HG03280 (cell line): ENCODE data around the gene IL1RAPL1.
"Not testable (repeated sequence)": the region's sequence is repeated elsewhere in the genome, so short reads cannot be mapped to it uniquely, and the experiment has no call there.

Source experiments
- ATAC-seq: cut with Tn5 transposase; IDR thresholded peaks from one replicate; pipeline ENCODE4 v1.9.1; 2021; ENCODE audit warnings: mild to moderate bottlenecking, moderate library complexity; ENCODE audit not compliant: unreplicated experiment

The IL1RAPL1 gene

DNA sequence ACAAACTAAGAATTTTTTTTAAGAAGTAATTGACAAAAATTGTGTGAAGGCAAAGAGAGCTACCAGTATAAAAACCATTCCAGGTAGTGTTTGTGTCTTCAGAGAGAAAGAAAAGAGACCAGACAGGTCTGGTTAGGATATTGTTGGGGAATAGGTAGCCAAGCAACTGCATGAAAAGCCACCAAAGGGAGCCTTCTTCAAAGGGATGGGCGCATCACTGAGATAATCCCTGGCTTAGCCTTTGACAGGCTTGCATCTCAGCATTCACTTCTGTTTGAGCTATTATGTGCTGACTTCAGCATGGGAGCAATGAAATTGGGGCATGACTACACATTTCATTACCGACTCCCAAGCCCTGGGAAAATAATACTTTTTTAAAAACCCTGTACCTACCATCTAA, 496.6 kb downstream of the IL1RAPL1 start:
- no peak for ATAC-seq

DNA sequence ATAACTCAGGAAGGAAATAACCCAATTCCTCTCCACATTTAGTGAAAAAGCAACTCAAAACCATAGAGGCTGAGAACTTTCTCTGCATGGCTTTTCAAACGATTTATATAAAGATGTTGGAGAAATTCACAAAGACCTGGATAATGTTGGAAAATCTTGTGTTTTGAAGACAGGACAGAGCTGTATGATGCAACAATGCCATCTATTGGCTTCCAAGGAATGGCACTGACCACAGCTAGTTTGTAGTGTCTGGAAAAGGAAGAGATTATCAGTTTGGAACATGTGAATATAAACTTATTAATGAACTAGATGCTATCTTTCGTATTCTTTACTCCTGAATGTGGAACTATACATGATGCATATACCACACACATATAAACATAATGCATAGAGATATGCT, 503.6 kb downstream of the IL1RAPL1 start:
- ATAC-seq = no peak

DNA sequence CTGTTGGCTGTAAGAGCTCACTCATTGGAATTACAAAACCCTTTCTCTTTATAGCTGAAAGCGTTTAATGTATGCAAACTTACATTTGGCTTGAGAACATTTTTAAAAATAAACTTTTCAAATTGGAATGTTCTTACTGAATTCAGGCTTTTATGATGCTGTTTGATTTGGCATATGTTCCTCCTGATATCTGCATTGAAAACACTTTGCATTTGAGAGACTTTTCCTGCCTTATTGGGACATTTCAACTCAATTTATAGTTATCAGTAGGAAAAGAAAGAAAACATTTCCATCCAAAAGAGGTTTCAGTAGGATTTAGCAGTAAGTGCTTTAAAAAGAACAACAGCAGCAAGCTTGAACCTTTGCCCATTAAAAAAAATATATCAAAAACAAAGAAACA, 520.0 kb downstream of the IL1RAPL1 start:
- ATAC-seq = no peak

DNA sequence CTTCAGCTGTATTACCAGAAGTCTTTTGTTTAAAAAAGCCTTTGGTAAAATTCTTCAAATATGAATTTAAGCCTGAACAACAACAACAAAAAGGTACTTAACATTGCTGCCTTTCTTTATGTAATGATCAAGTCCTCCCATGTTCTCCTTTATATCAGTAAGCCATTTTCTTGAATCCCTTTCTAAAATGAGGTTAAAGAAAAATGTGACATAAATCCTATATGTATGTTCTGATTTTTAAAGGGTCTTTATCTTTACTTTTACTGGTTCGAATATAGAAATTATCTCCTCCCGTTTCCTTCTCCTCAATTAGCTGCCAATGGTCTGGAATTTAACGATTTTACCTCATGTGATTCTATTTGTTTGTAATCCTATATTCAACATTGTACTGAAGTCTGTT, 522.8 kb downstream of the IL1RAPL1 start:
- no peak for ATAC-seq

DNA sequence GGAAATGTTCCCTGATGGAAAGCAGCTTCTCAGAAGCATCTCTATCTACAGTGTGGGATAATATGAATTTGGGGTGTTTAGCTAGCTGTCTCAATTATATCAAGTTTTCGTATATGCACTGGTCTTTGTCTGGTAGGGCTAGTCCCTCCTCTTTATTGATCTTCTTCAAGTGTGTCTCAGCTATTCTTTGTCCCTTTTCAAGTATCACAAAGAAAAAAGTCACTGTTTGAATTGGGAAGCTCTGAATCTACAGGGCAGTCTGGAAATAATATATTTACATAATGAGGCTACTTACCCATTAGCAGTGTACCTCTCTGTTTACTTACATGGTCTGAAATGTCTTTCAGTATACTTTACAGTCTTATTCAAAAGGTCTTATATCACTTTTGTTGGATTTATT, 526.0 kb downstream of the IL1RAPL1 start:
- no peak for ATAC-seq

DNA sequence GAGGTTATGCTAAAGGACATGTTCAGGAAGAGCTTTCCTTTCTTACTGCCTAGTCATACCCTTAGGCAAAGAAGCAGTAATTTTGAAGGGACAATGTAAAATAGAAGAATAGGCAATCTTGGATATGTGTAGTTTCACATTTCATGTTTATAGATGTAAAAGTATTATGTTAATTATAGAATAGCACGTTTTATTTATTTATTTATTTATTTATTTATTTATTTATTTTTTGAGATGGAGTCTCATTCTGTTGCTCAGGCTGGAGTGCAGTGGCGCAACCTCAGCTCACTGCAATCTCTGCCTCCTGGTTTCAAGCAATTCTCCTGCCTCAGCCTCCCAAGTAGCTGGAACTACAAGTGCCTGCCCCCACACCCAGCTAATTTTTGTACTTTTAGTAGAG, 535.6 kb downstream of the IL1RAPL1 start:
- not testable (repeated sequence) for ATAC-seq

DNA sequence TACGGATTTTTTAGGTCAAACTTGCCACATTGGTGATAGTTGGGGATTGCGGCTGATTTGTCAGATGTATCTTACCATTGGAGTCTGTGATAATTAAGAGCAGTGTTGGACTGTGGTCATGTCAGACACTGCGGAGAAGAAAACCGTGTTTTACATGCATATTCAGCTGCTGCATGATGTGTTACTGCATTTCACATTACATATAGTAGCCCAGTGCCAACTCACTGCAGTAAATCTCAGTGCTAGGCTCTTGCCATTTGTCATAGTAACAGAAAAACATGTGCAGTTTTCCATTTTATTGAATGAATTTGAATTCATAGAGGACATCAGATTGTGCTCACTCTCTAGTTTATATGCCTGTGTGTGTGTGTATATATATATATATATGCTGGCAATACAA, 543.7 kb downstream of the IL1RAPL1 start:
- ATAC-seq = no peak

DNA sequence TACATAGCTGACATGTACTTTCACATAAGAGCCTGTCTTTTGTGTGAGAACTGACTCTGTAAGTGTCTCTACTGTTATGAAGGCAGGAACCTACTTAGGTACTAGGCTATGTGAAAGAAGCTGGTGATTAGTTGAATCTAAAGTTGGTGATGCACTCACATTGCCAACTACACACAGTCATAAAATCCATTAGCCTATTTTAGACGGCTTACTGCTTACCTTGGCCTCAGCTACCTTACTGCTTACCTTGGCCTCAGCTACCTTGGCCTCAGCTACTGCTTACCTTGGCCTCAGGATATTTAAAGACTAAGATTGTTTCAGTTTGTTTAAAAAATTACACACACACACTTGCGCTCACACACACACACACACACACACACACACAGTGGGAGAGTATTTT, 549.7 kb downstream of the IL1RAPL1 start:
- no peak for ATAC-seq

DNA sequence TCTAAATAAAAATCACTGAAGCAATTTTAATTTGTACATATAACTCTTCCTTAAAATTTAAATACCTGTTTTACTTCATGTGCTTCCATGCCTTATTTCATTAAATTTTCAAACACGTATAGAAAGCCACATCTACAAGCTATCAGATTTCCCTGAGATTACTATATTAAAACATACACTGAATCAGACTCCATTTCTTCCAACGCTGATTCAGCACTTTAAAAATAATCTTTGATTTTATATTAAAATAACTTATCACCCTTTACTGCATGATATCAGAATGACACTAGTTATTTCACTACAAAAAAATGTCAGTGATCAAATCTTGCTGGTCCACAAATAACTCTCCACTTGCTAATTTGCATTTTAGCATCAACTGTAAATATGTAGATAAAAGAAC, 550.8 kb downstream of the IL1RAPL1 start:
- no peak for ATAC-seq

DNA sequence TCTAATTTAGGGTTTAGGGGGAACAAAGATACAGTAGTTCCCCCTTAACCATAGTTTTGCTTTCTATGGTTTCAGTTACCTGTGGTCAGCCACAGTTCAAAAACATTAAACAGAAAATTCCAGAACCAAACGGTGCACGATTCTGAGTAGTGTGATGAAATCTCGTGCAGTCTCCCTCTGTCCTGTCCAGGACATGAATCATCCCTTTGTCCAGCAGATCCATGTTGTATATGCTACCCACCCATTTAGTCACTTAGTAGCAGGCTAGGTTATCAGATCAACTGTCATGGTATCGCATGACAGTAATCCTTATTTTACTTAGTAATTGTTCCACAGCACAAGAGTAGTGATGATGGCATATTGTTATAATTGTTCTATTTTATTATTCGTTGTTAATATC, 556.1 kb downstream of the IL1RAPL1 start:
- no peak for ATAC-seq

DNA sequence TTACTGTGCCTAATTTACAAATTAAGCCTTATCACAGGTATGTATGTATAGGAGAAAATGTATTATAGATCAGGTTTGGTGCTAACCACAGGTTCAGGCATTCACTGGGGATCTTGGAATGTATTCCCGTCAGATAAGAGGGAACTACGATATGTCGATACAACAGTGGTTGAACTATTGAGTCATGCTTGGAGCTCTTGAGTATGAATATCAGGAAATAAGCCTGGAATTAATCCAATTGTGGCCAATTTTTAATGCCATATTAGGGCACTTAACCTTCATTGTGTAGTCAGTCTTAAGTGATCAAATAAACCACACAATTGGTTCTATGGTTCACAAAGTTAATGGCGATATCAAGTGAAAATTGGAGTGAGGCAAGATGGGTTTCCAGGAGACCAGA, 556.5 kb downstream of the IL1RAPL1 start:
- no peak for ATAC-seq

DNA sequence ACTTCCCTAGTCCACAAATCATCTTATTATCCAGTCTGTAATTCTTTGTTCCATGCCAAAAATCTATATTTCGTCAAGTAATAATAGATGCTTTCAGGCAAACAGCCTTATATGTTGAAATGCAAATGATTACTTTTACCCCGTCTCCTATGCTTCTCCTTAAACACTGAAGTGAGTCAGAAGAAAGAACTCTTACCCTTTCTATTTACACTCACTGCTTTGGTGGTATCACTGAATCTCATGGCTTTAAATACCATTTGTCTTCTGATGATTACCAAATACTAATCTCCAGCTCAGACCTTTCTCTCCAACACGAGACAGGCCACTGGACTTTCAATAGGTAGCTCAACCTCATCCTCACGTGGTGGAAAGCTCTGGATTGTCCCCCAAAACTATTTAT, 558.1 kb downstream of the IL1RAPL1 start:
- no peak for ATAC-seq

DNA sequence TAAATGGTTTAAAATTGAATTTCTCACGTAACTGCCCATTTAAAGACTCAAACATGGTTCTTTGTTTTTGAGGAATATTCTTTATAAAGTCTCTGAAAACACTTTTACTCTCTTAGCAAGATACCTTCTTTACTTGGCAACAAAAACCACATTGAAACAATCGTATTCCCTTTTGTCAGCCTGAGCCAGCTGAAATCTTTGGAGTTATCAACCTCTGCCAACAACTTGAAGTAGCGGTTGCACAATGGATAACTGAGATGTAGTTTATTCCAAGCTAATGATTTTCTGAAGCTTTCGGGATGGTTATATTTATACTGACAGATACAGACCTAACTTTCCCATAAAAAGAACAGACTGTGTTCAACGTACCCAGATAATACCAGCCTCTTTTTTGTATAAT, 561.3 kb downstream of the IL1RAPL1 start:
- ATAC-seq = no peak

DNA sequence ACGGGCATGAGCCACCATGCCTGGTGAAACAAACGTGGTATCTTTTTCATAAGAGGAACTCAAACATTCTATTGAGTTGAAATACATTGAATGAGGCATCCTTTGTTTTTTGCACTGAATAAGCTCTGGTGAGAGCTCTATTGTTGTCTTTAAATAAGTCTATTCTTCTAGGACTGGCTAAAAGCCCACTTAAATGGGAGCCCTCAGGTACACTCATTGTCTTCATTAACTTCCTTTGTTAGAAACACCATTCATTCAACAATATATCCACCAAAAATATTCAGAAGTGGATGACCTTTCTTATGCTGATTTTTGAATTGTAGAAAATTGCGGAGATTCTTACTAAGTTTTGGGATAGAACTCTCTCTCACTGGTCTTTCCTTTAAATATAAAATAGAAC, 568.0 kb downstream of the IL1RAPL1 start:
- no peak for ATAC-seq

DNA sequence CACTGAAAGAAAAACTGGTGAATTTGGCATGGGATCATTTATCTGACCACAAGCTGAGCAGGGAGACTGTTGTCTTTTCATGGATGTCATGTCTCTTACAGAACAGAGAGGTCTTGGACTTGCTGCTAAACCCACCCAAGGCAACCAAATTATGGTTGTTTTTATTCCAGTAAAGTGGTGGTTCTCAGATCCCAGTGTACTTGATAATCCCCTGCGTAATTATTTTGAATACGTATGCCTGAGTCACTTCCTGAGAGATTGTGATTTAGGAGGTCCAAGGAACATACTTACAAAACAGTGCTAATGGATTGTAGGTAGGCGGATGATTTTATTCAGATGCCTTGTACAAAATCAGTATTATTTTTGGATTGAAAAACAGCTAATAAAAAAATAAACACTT, 585.6 kb downstream of the IL1RAPL1 start:
- no peak for ATAC-seq

DNA sequence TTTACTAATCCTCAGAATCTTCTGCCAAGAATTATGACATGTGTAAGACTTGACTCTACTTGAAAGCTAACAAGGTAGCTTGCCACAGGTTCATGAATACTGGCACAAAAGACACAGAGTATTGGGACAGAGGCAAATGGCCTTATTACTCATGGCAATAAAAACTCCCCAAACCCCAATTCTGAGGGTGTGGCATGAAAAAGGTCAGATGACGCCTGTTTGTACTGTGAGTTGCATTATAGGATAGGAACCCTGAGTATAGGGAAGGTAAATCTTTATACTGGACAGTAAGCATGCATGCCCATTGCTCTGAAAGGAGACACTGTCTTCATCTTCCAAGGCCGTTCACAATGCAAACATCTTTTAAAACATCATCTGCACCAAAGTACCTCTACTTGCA, 600.0 kb downstream of the IL1RAPL1 start:
- ATAC-seq = no peak

DNA sequence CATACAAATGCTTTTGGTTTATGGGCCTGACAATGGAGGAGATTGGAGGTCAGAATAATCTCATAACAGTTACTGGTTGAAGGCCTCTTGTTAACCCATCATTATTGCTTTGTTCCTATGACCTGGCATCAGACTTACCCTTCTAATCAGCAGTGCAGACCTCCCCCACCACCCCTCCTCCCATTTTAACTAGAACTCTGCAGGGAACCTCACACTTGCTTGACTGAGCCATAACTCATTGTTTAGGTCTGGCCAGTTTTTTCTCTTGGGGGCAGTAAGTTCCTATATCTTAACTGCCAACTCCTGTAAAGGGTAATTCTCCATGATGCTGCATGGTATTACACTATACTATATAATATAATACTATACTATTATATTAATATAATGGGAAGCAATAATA, 609.3 kb downstream of the IL1RAPL1 start:
- no peak for ATAC-seq

DNA sequence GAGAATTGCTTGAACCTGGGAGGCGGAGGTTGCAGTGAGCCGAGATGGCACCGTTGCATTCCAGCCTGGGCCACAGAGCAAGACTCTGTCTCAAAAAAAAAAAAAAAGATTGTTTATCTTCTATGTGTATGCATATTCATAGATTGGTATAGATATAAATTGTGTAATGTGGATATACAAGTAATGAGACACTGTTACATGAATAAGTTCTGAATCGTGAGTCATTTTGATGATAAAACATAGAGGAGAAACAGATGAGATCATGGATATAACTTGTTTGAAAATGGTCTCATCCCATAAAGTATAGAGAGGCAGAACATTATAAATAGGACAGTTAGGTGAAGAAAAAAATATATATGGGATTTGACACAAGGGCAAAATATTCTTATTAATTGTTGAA, 628.0 kb downstream of the IL1RAPL1 start:
- no peak for ATAC-seq

DNA sequence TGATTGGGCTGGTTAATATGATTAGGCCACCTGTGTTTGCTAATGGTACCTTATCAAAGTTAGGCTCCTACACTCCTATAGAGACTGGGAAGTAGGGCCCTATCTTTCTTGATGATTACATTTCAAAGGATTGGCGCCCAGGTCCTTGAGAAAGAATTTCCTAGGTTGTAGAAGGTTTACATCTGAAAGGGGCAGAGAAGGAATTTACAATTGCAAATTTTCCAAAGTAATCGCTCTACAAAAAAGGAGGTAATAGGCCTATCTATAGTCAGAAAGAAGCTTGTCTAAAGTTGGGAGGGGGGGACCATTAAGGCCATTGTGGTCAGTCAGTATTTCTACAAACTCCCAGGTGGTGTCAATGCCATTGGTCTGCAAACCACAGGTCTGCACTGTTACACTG, 638.4 kb downstream of the IL1RAPL1 start:
- ATAC-seq = no peak

DNA sequence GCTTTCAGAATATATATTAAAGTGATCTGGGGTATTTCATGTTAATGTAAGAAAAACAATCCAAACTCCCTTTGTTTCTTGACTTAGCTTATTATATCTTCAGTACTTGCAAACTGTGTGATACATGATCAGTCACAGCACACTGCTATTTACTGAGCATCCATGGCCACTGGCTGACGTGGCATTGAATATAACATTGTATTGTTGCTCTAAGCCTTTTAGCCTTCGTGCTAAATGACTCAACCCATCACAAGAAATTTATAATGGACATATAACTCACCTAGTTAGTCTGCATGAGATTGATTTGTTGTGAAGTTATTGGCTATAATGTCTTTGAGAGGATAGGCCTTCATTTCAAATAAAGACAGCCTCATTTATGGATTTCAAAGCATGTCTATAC, 642.6 kb downstream of the IL1RAPL1 start:
- no peak for ATAC-seq

DNA sequence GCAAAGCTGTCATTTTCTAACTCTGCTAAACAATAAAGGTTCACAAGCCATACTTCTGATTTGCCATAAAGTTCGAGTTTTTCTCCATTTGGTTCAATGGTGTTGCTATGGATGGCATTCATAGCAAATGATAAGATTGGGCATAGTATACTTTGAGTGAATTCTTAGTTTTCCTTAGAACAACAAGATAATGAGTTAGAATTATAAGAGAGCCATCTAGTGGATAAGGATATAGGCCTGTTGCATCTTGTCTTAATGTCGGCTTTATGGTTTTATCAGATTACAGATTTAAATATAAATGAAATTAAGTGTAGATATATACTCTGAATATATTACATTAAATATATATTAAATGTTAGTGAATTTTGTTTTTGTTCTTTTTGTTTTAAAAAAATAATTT, 644.6 kb downstream of the IL1RAPL1 start:
- ATAC-seq = no peak

DNA sequence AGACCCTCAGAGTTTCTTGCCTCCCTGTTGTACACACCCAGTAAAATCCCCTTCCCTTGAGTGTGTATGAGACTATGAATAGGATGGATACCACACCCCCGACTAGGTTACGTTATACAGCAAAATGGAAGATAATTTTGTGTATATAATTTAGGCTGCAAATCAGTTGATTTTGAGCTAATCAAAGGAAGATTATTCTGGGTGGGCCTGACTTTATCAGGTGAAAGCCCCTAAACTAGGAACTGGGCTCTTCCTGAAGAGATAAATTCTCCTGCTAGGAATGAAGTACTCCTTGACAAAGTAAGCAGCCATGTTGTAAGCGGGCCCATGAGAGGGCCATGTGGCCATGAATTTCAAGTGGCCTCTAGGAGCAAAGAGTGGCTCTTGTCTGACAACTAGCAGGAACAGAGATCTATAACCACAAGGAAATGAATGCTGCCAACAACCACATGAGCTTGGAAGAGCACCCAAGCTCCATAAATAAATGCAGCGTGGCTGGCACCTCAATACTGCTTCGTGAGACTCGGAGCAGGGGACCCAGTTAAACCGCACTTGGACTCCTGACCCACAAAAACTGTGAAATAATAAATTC, 646.4 kb downstream of the IL1RAPL1 start:
- ATAC-seq = no peak

DNA sequence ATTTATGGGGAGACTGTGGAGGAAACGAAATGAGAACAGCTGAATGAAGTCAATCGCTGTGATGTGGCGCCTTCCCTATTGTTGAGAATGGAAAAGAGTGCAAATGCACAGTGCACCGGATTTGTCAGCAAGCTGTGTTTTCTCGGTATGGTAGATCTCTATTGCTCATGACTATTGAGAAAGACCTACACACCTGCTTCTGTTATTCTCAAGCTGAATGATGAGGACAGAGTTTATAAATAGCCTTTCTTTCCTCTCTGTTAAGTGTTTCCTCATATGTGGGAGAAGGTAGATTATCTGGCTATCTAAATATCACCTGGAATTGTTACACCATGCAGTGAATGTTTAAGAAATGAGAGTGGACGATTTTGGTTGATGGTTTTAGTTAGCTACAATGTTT, 650.7 kb downstream of the IL1RAPL1 start:
- ATAC-seq = no peak

DNA sequence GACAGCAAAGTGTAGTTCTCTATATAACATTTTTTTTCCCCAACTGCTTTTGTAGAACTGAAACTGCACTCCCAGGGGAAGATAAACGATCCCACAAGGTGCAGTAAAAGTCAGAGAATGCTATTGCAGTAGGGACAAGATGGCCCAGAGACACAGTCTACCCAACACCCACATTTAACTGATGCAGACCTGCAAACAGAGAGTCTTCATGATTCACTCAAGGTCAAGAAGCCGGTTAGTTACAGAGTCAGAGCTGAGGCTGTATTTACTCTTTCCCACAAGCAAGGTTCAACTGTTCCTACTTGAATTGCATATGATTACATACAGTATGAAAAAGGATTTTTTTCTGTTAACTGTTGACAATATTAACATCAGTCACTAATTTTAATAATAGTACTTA, 654.6 kb downstream of the IL1RAPL1 start:
- no peak for ATAC-seq
